Astrocyte (in vitro differentiated cells and primary cell): ENCODE measurements around the gene USP17L30.
"Not testable (repeated sequence)": the region's sequence is repeated elsewhere in the genome, so short reads cannot be mapped to it uniquely, and the experiment has no call there.

Source experiments
- CTCF ChIP-seq: IDR thresholded peaks from 2 replicates; pipeline ENCODE4 v1.5.1; 2011; ENCODE audit warnings: low read depth, mild to moderate bottlenecking, inconsistent platforms, low read length, moderate library complexity; ENCODE audit not compliant: insufficient read depth
- EZH2 ChIP-seq: IDR thresholded peaks from 2 replicates; pipeline ENCODE4 v1.6.1; 2012; ENCODE audit warnings: mild to moderate bottlenecking, low read length, inconsistent platforms; ENCODE audit not compliant: insufficient read depth

- TF ChIP-seq CTCF, EZH2: not testable (repeated sequence)
Measured at GRCh38 chr4:9343848-9344247, 19.1 kb upstream of the USP17L30 start, which contains the start of gene USP17L27.
